Measurements from ENCODE around the gene YAE1.

DNA sequence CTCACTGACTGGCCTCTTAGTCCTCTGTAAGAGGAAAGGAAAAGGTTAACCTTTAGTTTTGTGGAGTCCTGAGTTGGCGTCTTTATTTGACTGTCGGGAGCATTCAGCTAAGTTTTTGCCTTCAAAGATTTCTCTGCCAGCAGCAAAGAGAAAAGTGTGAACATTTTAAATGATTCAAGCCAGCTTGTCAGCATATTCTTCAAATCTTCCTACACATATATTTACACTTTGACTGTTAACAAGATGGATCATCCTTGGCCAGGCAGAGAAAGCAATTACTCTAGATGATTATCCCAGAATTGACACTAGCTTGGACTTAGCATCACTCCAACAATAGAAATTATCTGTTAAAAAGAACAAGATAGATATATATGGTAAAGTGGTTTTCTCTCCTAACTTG lies 15.8 kb upstream of the YAE1 start:
- TF ChIP-seq, protein P1, sequence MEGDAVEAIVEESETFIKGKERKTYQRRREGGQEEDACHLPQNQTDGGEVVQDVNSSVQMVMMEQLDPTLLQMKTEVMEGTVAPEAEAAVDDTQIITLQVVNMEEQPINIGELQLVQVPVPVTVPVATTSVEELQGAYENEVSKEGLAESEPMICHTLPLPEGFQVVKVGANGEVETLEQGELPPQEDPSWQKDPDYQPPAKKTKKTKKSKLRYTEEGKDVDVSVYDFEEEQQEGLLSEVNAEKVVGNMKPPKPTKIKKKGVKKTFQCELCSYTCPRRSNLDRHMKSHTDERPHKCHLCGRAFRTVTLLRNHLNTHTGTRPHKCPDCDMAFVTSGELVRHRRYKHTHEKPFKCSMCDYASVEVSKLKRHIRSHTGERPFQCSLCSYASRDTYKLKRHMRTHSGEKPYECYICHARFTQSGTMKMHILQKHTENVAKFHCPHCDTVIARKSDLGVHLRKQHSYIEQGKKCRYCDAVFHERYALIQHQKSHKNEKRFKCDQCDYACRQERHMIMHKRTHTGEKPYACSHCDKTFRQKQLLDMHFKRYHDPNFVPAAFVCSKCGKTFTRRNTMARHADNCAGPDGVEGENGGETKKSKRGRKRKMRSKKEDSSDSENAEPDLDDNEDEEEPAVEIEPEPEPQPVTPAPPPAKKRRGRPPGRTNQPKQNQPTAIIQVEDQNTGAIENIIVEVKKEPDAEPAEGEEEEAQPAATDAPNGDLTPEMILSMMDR (IDR thresholded peaks at IDR 0.05), result no peak
- no peak for TF ChIP-seq POLR2AphosphoS5 (IDR thresholded peaks at IDR 0.05)
